Measurements from ENCODE around the gene NPL. TPM values are rescaled to one million over a fixed set of nuclear protein-coding genes. Genes with fewer than 3 reads are reported as not detected.

The NPL gene
- total and polyA plus RNA-seq, 2 of the 13 experiments (the other 11 are each of a cell fraction or from before 2014, with no cell fraction given), result 0.03 to 0.04 TPM

- no peak for TF ChIP-seq AFF4 (CRISPR knock-in tag; IDR thresholded peaks at IDR 0.05)
- TF ChIP-seq ETV6 (CRISPR knock-in tag; conservative IDR thresholded peaks at IDR 0.05), result no peak
- TF ChIP-seq RBM22 (optimal IDR thresholded peaks at IDR 0.05; ENCODE audit: low read length), result no peak
- TF ChIP-seq GLMP (CRISPR knock-in tag; IDR thresholded peaks at IDR 0.05; ENCODE audit: borderline replicate concordance), result no peak
Measured at GRCh38 chr1:182869241-182869666, 79.7 kb downstream of the NPL start (continued).

DNA sequence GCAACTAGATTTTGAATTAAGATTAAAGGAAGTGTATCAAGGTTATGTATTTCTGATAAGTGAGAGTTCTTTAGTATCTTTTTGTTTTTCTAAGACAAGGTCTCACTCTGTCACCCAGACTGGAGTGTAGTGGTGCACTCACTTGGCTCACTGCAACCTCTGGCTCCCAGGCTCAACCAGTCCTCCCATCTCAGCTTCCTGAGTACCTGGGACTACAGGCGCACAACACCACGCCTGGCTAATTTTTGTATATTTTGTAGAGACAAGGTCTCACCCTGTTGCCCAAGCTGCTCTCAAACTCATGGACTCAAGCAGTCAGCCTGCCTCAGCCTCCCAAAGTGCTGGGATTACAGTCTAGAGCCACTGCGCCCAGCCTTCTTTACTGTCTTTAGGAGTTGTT lies 83.3 kb downstream of the NPL start:
- Histone ChIP-seq H3K79me2 (ENCODE audit: insufficient read depth, low read length) (no peaks in the 10 kb centered on the region), H3K4me1 (ENCODE audit: insufficient read depth, low read length) (no peaks in the 10 kb centered on the region), H3K27me3 (ENCODE audit: control insufficient read depth in 1 of 2, insufficient read depth in 2 of 2, low read length in 2 of 2) (no peaks in the 10 kb centered on the region), H3K4me3 (replicated peaks in 1 of 3; ENCODE audit: insufficient read depth in 1 of 3, low read depth in 2 of 3, low read length in 3 of 3) (no peak overlapping the region), H3K9ac (ENCODE audit: insufficient read depth, low read depth, low read length) (no peak overlapping the region), H3K27ac (ENCODE audit: extremely low read length, insufficient read depth, low read length) (no peak overlapping the region), H3K36me3 (replicated peaks in 1 of 2; ENCODE audit: control insufficient read depth in 1 of 2, insufficient read depth in 2 of 2, low read length in 2 of 2) (peaks cover 19 to 95% of the 10 kb centered on the region in 2 experiments), H2AFZ (ENCODE audit: low read length) (no peak overlapping the region), H4K20me1 (ENCODE audit: insufficient read depth, low read length) (0 out of 2 replicates have a peak, but pooled peaks cover 3% of the 10 kb centered on the region), H3K9me3 (ENCODE audit: low read length) (no peaks in the 10 kb centered on the region), H3K4me2 (ENCODE audit: low read depth, low read length) (no peak overlapping the region)
- in situ Hi-C loops (cut with HindIII; ENCODE audit: extremely low pct_ligation_motif_present, low pct_unique_long_range_greater_than_20kb), result loop anchor here (25.0 kb wide), 1 partner anchor 264 kb away; no protein-coding TSS in a partner anchor
- DNase-seq (ENCODE audit: low spot score) (no peak), ATAC-seq (no peak), FAIRE-seq (no peak)
- TF ChIP-seq, protein P1, sequence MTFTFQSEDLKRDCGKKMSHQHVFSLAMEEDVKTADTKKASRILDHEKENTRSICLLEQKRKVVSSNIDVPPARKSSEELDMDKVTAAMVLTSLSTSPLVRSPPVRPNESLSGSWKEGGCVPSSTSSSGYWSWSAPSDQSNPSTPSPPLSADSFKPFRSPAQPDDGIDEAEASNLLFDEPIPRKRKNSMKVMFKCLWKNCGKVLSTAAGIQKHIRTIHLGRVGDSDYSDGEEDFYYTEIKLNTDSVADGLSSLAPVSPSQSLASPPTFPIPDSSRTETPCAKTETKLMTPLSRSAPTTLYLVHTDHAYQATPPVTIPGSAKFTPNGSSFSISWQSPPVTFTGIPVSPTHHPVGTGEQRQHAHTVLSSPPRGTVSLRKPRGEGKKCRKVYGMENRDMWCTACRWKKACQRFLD (CRISPR knock-in tag; IDR thresholded peaks at IDR 0.05; ENCODE audit: borderline replicate concordance), result no peak
- no peak for TF ChIP-seq GABPB1 (CRISPR knock-in tag; IDR thresholded peaks at IDR 0.05)
- TF ChIP-seq HIVEP1 (CRISPR knock-in tag; IDR thresholded peaks at IDR 0.05), result no peak
- TF ChIP-seq ZNF30 (CRISPR knock-in tag; IDR thresholded peaks at IDR 0.05), result no peak
- TF ChIP-seq SSRP1 (CRISPR knock-in tag; IDR thresholded peaks at IDR 0.05), result no peak
- TF ChIP-seq ZNF20 (CRISPR knock-in tag; IDR thresholded peaks at IDR 0.05), result no peak
- no peak for TF ChIP-seq ATF6 (CRISPR knock-in tag; conservative IDR thresholded peaks at IDR 0.05)
- TF ChIP-seq, protein P2, sequence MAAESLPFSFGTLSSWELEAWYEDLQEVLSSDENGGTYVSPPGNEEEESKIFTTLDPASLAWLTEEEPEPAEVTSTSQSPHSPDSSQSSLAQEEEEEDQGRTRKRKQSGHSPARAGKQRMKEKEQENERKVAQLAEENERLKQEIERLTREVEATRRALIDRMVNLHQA (CRISPR knock-in tag; IDR thresholded peaks at IDR 0.05), result no peak
- no peak for TF ChIP-seq ZNF34 (CRISPR knock-in tag; IDR thresholded peaks at IDR 0.05; ENCODE audit: borderline replicate concordance)
- no peak for TF ChIP-seq RXRA (CRISPR knock-in tag; IDR thresholded peaks at IDR 0.05)
- TF ChIP-seq AGO2 (optimal IDR thresholded peaks at IDR 0.05; ENCODE audit: low read depth, low read length), result no peak
- no peak for TF ChIP-seq TMF1 (CRISPR knock-in tag; IDR thresholded peaks at IDR 0.05; ENCODE audit: low read depth)
- no TSS peak for BruUV-seq (replicated peaks)
- POLR2A ChIA-PET, result no interaction called here
- intact Hi-C loops (cut with micrococcal nuclease; ENCODE audit: unreplicated experiment), result no loop called here
- WGBS (ENCODE audit: low lambda C conversion rate), result 98% methylated on average over 3 of the region's 3 CpGs
- CTCF ChIA-PET (ENCODE audit: low intra/inter-chr PET ratio, low total read pairs), result no interaction called here

All from HepG2 (cell line).